K562 (cell line): ENCODE data around the gene PDGFA. TPM values are rescaled to one million over a fixed set of nuclear protein-coding genes. Genes with fewer than 3 reads are reported as not detected.

Experiments
- CTBP1 ChIP-seq: fragments of 450-650 bp; IDR thresholded peaks from 2 replicates; pipeline ENCODE4 v1.6.1; 2016; ENCODE audit warnings: borderline replicate concordance
- CUX1 ChIP-seq: fragments of 200-800 bp; sonication (Bioruptor generic); IDR thresholded peaks from 2 replicates; pipeline ENCODE4 v1.6.1; 2016; ENCODE audit warnings: missing genetic modification characterization, missing compliant biosample characterization
- GTF2B ChIP-seq: IDR thresholded peaks from 2 replicates; pipeline ENCODE4 v1.6.1; 2011; ENCODE audit not compliant: insufficient read length; ENCODE audit errors: extremely low read depth
- KLF1 ChIP-seq: fragments of 450-650 bp; IDR thresholded peaks from 2 replicates; pipeline ENCODE4 v1.6.1; 2016; ENCODE audit warnings: missing genetic modification characterization, missing compliant biosample characterization
- KLF10 ChIP-seq: fragments of 250-450 bp; sonication (Bioruptor Pico); IDR thresholded peaks from 2 replicates; pipeline ENCODE4 v1.6.1; 2021; ENCODE audit warnings: matching md5 sums
- KLF16 ChIP-seq: IDR thresholded peaks from 2 replicates; pipeline ENCODE4 v1.6.1; 2016; ENCODE audit warnings: antibody characterized with exemption
- MEF2D ChIP-seq: conservative IDR thresholded peaks from 2 replicates; pipeline ENCODE4 v1.6.1; 2016; ENCODE audit warnings: low read depth, missing genetic modification characterization, missing compliant biosample characterization
- NUFIP1 ChIP-seq: fragments of 450-650 bp; IDR thresholded peaks from 2 replicates; pipeline ENCODE4 v1.6.1; 2018; ENCODE audit not compliant: partially characterized antibody
- POLR2AphosphoS5 ChIP-seq: IDR thresholded peaks from 2 replicates; pipeline ENCODE4 v1.6.1; 2011; ENCODE audit warnings: mild to moderate bottlenecking, low read depth, low read length, moderate library complexity; ENCODE audit not compliant: control insufficient read depth, insufficient read depth
- PTTG1 ChIP-seq: fragments of 450-650 bp; IDR thresholded peaks from 2 replicates; pipeline ENCODE4 v1.6.1; 2016; ENCODE audit warnings: low read depth, mild to moderate bottlenecking, missing genetic modification characterization, missing compliant biosample characterization
- STAT5A ChIP-seq: IDR thresholded peaks from 2 replicates; pipeline ENCODE4 v1.6.1; 2012; ENCODE audit warnings: low read length, inconsistent platforms, borderline replicate concordance
- TBP ChIP-seq: optimal IDR thresholded peaks from 2 replicates; pipeline ENCODE3; 2011; ENCODE audit warnings: low read depth, low read length, improper control_type of control experiment
- ZBTB2 ChIP-seq: fragments of 450-650 bp; IDR thresholded peaks from 2 replicates; pipeline ENCODE4 v1.6.1; 2016; ENCODE audit warnings: antibody characterized with exemption
- ZNF143 ChIP-seq: sonication (generic); formaldehyde crosslinking; IDR thresholded peaks from 2 replicates; pipeline ENCODE4 v1.9.0; 2022; ENCODE audit warnings: mild to moderate bottlenecking, missing genetic modification reagents
- ZNF311 ChIP-seq: fragments of 250-450 bp; sonication (Bioruptor Pico); IDR thresholded peaks from 2 replicates; pipeline ENCODE4 v1.4.0; 2020; ENCODE audit warnings: mild to moderate bottlenecking, moderate library complexity
- polyA plus RNA-seq, 8 experiments: library from polyadenylated mRNA; depleted of rRNA in 4 of 8; stranded (reverse) in 5 of 8; unstranded in 3 of 8; fragments of >200 nt; fragmentation: Nextera tagmentation in 2 of 8; fragmentation: Illumina TruSeq in 1 of 8; extraction: Ambion mirVana in 2 of 8; extraction: Trizol in 1 of 8; gene quantifications; 2 replicates each; pipeline versions ENCODE4 v1.2.1 to v1.2.3, GENCODE V29; 2011 to 2014; ENCODE audit warnings: inconsistent platforms in 1 of 8, missing spikeins in 1 of 8
- total RNA-seq, 7 experiments: library from RNA; depleted of rRNA in 6 of 7; stranded (reverse); fragments of >200 nt in 6 of 7; fragmentation: Illumina TruSeq in 2 of 7; extraction: Trizol in 2 of 7; gene quantifications; 2 replicates each; pipeline versions ENCODE4 v1.2.1 to v1.2.3, GENCODE V29; 2011 to 2021; ENCODE audit warnings: low replicate concordance in 1 of 7
- TF ChIP-seq, protein P1 (sequence below): sonication (generic); formaldehyde crosslinking; IDR thresholded peaks from 2 replicates; pipeline ENCODE4 v1.8.0; 2022; ENCODE audit warnings: missing genetic modification reagents, mild to moderate bottlenecking, borderline replicate concordance
- TF ChIP-seq, protein P2 (sequence below): fragments of 450-650 bp; formaldehyde crosslinking; IDR thresholded peaks from 2 replicates; pipeline ENCODE4 v1.4.0; 2022; ENCODE audit warnings: mild to moderate bottlenecking, moderate library complexity
- TF ChIP-seq, protein P3 (sequence below): fragments of 450-650 bp; IDR thresholded peaks from 2 replicates; pipeline ENCODE4 v1.6.1; 2016

Gene PDGFA
- total and polyA plus RNA-seq, 9 of the 15 experiments (the other 6 are each of a cell fraction or from before 2014, with no cell fraction given), result 2.5 to 10.2 (median 4.6) TPM

GRCh38 chr7:519484-520390, at the start of gene PDGFA (continued):
- TF ChIP-seq, protein P1, sequence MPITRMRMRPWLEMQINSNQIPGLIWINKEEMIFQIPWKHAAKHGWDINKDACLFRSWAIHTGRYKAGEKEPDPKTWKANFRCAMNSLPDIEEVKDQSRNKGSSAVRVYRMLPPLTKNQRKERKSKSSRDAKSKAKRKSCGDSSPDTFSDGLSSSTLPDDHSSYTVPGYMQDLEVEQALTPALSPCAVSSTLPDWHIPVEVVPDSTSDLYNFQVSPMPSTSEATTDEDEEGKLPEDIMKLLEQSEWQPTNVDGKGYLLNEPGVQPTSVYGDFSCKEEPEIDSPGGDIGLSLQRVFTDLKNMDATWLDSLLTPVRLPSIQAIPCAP (CRISPR knock-in tag), result no peak
- TF ChIP-seq MEF2D (tag) (no peak), ZBTB2 (no peak), PTTG1 (tag) (no peak), POLR2AphosphoS5 (no peak), KLF16 (no peak), STAT5A (no peak), GTF2B (no peak), ZNF311 (CRISPR knock-in tag) (no peak), CUX1 (CRISPR knock-in tag) (no peak), CTBP1 (peak; percentile 75), TBP (no peak), NUFIP1 (no peak), KLF1 (tag) (no peak), ZNF143 (no peak), KLF10 (CRISPR knock-in tag) (no peak)
- TF ChIP-seq, protein P2, sequence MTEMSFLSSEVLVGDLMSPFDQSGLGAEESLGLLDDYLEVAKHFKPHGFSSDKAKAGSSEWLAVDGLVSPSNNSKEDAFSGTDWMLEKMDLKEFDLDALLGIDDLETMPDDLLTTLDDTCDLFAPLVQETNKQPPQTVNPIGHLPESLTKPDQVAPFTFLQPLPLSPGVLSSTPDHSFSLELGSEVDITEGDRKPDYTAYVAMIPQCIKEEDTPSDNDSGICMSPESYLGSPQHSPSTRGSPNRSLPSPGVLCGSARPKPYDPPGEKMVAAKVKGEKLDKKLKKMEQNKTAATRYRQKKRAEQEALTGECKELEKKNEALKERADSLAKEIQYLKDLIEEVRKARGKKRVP (CRISPR knock-in tag), result no peak
- TF ChIP-seq, protein P3, sequence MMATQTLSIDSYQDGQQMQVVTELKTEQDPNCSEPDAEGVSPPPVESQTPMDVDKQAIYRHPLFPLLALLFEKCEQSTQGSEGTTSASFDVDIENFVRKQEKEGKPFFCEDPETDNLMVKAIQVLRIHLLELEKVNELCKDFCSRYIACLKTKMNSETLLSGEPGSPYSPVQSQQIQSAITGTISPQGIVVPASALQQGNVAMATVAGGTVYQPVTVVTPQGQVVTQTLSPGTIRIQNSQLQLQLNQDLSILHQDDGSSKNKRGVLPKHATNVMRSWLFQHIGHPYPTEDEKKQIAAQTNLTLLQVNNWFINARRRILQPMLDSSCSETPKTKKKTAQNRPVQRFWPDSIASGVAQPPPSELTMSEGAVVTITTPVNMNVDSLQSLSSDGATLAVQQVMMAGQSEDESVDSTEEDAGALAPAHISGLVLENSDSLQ, result no peak
